Measurements from ENCODE around the gene PARD3B.

Gene PARD3B

GRCh38 chr2:204989877-204990276, 444.6 kb downstream of the PARD3B start:
- TF ChIP-seq, protein P1, sequence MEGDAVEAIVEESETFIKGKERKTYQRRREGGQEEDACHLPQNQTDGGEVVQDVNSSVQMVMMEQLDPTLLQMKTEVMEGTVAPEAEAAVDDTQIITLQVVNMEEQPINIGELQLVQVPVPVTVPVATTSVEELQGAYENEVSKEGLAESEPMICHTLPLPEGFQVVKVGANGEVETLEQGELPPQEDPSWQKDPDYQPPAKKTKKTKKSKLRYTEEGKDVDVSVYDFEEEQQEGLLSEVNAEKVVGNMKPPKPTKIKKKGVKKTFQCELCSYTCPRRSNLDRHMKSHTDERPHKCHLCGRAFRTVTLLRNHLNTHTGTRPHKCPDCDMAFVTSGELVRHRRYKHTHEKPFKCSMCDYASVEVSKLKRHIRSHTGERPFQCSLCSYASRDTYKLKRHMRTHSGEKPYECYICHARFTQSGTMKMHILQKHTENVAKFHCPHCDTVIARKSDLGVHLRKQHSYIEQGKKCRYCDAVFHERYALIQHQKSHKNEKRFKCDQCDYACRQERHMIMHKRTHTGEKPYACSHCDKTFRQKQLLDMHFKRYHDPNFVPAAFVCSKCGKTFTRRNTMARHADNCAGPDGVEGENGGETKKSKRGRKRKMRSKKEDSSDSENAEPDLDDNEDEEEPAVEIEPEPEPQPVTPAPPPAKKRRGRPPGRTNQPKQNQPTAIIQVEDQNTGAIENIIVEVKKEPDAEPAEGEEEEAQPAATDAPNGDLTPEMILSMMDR (IDR thresholded peaks at IDR 0.05; ENCODE audit: borderline replicate concordance, control extremely low read depth, extremely low read depth, insufficient read depth, missing control alignments), result no peak
- DNase-seq (ENCODE audit: low spot score), result no peak
- in situ Hi-C loops (cut with MboI; ENCODE audit: low sequenced_read_pairs, unreplicated experiment), result no loop called here

GRCh38 chr2:205001300-205001966, 456.2 kb downstream of the PARD3B start:
- in situ Hi-C loops (cut with MboI; ENCODE audit: low sequenced_read_pairs, unreplicated experiment), result no loop called here
- no peak for DNase-seq (ENCODE audit: low spot score)
- TF ChIP-seq, protein P1 (IDR thresholded peaks at IDR 0.05; ENCODE audit: borderline replicate concordance, control extremely low read depth, extremely low read depth, insufficient read depth, missing control alignments), result no peak

GRCh38 chr2:205002390-205002789, 457.1 kb downstream of the PARD3B start:
- DNase-seq (ENCODE audit: low spot score), result no peak
- in situ Hi-C loops (cut with MboI; ENCODE audit: low sequenced_read_pairs, unreplicated experiment), result no loop called here
- TF ChIP-seq, protein P1 (IDR thresholded peaks at IDR 0.05; ENCODE audit: borderline replicate concordance, control extremely low read depth, extremely low read depth, insufficient read depth, missing control alignments), result no peak

- no peak for DNase-seq (ENCODE audit: low spot score)
- TF ChIP-seq, protein P1 (IDR thresholded peaks at IDR 0.05; ENCODE audit: borderline replicate concordance, control extremely low read depth, extremely low read depth, insufficient read depth, missing control alignments), result no peak
- in situ Hi-C loops (cut with MboI; ENCODE audit: low sequenced_read_pairs, unreplicated experiment), result no loop called here
Observed at GRCh38 chr2:205003288-205003687, 458.0 kb downstream of the PARD3B start.

GRCh38 chr2:205010196-205010595, 464.9 kb downstream of the PARD3B start:
- TF ChIP-seq, protein P1 (IDR thresholded peaks at IDR 0.05; ENCODE audit: borderline replicate concordance, control extremely low read depth, extremely low read depth, insufficient read depth, missing control alignments), result no peak
- in situ Hi-C loops (cut with MboI; ENCODE audit: low sequenced_read_pairs, unreplicated experiment), result no loop called here
- no peak for DNase-seq (ENCODE audit: low spot score)

- TF ChIP-seq, protein P1 (IDR thresholded peaks at IDR 0.05; ENCODE audit: borderline replicate concordance, control extremely low read depth, extremely low read depth, insufficient read depth, missing control alignments), result no peak
- DNase-seq (ENCODE audit: low spot score), result no peak
- in situ Hi-C loops (cut with MboI; ENCODE audit: low sequenced_read_pairs, unreplicated experiment), result no loop called here
Observed at GRCh38 chr2:205011031-205011430, 465.8 kb downstream of the PARD3B start.

Measured in GM13976 (cell line).